ENCODE measurements around the gene ATP11A. TPM values are rescaled to one million over a fixed set of nuclear protein-coding genes. Genes with fewer than 3 reads are reported as not detected.

The ATP11A gene
- total RNA-seq, 1 donor from 2014 or later, result 16.7 TPM

DNA sequence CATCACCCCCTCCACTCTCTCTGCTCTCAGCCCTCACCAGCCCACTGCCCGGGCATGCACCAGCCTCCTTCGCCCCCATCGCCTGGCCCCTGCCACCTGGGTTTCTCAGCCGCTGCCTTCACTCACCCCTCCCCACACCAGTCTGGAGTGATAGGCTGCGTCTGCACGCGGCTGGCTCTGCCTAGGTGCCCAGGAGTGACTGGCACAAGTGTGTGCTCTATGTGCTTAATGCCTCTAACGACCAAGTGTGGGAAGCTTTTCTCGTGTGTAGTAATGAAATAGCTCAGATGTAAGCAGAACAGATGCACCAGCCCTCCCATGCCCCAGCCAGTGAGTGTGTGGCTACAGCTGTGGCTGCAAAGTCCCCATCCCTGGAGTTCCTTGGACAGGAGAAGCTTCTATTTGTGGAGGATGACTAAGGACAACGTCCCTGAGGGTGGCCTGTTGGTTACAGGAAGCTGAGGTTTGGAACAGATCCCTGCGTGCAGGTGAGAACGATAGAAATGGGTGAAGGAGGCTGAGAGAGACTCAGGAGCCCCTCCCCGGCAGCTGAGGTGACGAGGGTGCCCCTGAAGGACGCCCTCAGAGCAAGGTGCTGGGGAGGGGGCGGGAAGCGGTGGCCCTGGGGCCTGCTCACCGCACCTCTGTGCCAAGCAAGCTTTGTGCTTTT, 35.6 kb downstream of the ATP11A start:
- no peak for ATAC-seq

- ATAC-seq, result no peak
These were observed 36.4 kb downstream of the ATP11A start for GRCh38 chr13:112726016-112726767.

DNA sequence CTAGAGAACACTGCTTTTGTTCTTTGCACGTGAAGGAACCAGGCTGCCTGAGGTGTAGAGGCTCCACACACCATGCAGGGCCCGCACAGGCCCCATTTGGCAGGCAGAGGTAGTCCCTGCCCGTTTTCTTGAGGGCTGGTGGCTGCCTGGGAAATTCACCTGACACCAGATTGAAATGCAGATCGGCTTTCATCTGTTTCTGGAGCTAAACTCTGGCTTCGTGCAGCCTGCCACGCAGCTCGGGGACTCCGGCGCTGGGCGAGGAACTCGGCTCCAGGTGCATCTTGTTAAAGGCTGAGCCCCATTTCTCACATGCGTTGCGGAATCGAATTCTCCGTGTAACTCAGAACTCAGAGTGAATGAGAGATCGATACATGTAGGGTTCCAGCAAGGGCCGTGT, 37.7 kb downstream of the ATP11A start:
- ATAC-seq, result no peak

DNA sequence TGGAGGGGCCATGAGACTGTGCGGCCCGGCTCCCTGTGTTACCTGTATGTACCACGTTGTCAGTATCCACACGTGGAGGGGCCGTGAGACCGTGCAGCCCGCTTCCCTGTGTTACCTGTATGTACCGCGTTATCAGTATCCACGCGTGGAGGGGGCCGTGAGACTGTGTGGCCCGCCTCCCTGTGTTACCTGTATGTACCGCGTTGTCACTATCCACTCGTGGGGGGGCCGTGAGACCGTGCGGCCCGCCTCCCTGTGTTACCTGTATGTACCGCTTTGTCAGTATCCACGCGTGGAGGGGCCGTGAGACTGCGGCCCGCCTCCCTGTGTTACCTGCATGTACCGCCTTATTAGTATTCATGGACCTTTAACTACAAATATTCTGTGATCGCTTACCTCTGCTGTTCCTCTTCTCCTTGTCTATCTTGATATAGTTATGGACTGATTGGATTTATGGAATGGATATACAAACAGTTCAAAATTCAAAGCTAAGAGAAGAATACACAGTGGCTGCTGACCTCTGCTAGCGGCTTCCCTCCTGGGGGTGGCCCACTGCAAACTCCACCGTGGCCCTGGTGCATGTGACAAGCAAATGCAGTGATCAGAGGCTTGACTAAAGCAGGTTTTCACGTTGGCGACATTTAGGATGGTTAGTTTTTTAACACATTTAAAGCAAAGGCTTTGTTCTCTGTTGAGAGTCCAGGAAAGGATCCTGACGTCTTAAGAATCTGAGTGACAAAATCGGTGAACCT, 38.7 kb downstream of the ATP11A start:
- ATAC-seq, result no peak

GRCh38 chr13:112729408-112729807, 39.6 kb downstream of the ATP11A start:
- no peak for ATAC-seq

GRCh38 chr13:112730157-112730671, 40.4 kb downstream of the ATP11A start:
- no peak for ATAC-seq

DNA sequence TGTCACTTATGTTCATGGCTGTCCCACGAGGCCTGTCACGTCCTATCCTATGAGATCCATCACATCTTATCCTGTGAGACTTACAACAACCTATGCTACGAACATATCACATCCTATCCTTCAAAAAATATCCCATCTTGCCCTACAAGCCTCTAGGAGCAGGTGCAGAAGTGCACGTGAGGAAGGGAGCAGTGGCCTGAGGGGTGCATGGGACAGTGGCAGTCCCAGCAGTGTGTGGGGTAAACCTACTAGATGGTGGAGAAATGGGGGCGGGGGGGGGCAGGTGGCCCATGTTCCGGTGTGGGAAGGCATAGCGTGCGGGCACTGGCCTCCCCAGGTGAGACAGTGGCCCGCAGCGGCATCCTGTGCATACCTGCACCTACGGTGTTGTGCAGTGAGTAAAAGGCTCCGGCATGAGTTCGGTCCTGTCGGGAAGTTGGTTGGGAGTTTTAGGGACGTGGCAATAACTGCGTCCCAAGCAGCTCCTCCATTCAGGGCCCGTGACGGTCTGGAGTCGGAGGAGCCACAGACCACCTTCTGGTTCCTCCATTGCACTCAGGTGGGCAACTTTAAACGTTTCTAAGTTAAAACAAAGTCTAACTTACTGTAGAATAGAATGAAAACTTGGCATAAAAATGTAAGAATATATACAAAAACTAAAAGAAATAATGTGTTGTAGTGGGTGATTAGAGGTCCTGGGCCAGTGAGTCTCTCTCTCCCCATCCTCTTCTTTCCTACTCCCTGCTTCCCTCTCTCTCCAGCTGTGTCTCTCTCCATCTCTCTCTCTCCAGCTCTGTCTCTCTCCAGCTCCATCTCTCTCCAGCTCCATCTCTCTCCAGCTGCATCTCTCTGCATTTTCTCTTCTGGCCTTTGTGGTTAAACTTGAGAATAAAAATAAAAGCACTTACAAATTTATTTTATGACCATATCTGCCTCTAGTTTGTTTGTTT, 42.1 kb downstream of the ATP11A start:
- no peak for ATAC-seq

GRCh38 chr13:112732679-112733078, 42.8 kb downstream of the ATP11A start:
- ATAC-seq, result no peak

DNA sequence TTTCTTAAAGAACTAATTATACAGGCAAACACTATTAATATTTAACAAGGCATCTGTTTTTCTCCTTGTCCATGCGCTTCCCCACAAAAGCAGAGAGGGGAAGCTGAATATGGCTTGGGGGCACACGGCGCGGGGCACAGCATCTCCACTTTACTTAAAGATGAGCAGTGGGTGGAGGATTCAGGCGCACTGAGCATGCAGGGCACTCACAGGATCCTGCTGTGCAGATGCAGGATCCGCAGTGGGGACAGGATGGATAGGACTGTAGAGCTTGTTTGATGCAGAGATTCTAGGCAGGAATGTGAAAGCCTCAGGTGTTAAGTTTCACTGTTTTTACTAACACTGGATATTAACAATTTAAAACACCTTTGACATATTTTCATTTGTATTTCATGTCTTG, 43.3 kb downstream of the ATP11A start:
- ATAC-seq, result no peak

DNA sequence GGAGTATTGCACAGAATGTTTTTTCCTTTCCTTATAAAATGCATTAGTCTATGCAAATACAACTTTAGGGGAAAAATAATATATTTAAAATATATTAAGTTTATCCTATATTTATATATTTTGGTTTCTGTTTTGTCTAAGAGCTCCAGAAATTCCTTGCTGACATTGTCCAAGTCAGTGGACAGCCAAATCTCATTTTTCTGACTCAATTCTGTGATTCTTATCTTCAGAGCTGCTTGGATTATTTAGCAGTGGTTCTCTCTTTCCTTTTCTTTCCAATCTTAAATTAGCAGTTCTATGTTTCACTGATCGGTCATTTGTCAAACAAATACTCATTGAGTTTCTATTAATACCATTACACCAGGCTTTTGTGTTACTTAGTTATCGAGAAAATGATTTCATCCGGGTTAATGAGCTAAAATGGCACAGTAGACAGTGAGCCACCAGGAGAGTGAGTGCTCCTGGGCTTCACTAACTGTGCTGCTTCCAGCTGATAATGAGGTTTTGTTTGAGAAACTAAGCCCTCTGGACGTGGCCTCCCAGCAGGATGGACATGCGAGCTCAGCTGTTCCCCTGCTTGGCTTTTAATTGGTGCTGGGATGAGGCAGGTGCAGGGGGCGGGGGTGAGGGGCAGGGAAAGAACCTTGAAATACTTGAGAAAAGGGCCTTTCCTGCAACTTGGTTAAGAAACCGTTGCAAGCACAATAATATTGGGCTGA, 44.0 kb downstream of the ATP11A start:
- ATAC-seq, result no peak

DNA sequence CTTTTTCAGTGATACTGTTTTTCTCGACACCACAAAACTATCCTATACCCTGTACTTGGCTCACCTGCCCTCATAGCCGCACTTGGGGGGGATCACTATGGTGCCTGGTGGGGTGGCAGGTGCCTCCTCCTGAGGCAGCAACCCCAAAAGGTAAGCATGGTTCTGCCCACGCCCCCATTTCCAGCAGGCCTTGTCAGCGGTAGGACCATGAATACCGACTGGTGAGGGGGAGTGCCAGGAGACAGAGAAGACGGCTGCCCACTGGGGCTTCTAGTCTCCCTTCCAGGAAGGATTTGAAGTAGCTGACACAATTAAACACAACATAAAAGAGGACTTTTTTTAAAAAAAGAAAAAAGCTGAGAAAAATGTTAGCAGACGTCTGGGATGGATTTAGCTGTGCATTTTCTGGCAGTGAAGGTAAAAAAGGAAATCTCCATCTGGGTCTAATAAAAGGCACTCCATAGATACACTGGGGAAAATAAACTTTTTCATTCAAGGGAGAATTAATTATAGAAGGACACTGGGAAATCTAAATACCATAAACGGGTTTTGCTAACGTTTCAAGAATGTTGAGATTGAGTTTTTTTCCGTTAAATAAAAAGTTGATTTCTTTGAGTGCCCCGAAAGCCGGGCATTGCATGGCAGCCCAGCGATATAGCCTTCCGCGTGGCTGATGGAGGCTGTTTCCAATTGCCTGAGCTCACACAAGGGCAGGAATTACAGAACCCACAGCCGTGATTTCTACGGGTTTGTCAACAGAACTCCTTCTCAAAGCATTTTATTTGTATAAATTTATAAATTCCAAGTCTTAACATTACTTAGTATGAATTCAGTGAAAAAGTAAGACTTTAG, 45.1 kb downstream of the ATP11A start:
- no peak for ATAC-seq

- no peak for ATAC-seq
These were observed 46.0 kb downstream of the ATP11A start for GRCh38 chr13:112735791-112736190.

- no peak for ATAC-seq
These were observed 47.5 kb downstream of the ATP11A start for GRCh38 chr13:112737294-112737693.

DNA sequence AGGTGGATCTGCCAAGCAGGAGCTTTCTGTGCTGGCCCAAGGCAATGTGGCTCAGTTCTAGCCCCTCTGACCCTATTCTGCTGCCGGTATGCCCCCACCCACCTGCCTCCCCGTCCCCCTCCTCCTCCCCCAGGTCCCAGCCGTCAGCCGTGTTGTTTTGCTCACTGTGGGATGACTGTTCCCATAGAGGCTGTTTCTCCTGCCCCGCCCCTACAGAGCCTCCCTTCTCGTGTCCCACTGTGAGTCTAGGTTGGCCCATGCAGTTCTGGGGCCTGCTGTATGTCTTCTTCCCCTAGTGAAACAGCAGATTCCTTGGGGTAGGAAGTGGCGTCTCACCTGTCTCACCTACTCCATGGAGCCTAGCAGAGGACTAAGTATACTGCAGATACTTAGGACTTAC, 48.8 kb downstream of the ATP11A start:
- no peak for ATAC-seq

GRCh38 chr13:112740502-112741131, 50.8 kb downstream of the ATP11A start:
- ATAC-seq, result no peak

GRCh38 chr13:112741185-112741755, 51.4 kb downstream of the ATP11A start:
- ATAC-seq, result no peak

DNA sequence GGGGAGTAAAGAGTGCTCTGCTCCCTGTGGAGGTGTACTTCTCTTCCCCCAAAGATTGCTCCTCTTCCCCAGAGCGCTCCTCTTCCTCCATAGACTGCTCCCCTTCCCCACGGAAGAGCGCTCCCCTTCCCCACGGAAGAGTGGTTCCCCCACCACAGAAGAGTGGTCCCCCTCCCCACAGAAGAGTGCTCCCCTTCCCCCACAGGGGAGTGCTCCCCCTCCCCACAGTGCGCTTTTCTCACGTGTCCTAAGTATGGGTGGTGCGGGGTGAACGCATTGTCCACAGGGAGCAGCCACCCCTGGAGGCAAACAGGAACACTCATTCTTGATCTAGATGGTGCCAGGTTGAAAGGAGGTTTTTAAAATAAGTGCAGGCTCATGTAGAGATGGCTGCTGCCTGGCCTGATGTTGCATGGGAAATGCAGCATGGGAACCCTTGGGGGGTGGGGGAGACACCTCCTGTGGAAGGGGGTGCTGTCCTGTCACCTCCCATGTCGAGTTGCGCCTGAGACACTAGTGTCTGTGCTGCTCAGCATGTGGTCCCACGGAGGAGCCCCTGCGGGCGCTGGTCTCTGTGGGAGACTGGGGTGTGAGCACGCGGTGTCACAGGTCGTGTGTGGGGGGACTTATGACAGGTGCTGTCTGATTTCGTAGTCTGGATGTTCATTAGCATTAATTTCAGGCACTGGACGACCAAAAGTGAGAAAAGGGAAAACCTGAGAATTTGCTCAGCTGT, 52.2 kb downstream of the ATP11A start:
- no peak for ATAC-seq

GRCh38 chr13:112742583-112742982, 52.7 kb downstream of the ATP11A start:
- ATAC-seq, result no peak

All from esophagus mucosa (tissue), 1 donor.